Measurements from ENCODE around the gene RSPH4A. TPM values are rescaled to one million over a fixed set of nuclear protein-coding genes. Genes with fewer than 3 reads are reported as not detected.

Gene RSPH4A
- total and polyA plus RNA-seq, 2 donors (not counting 3 experiments of a cell fraction or from before 2014, with no cell fraction given): 0.06 to 0.15 TPM

GRCh38 chr6:116667623-116668022, 51.3 kb downstream of the RSPH4A start:
- H3K36me3 ChIP-seq (ENCODE audit: control insufficient read depth in 2 of 2, extremely low read depth in 1 of 2, insufficient read depth in 2 of 2, low read length in 2 of 2): no peaks in the 10 kb centered on the region
- H3K4me2 ChIP-seq (ENCODE audit: insufficient read depth, low read length): peak overlapping the region; percentile 92
- H3K9ac ChIP-seq (replicated peaks; ENCODE audit: extremely low read depth, insufficient read depth, low read length): peak overlapping the region; percentile 88
- ChIA-PET CTCF (interaction anchor here (1.3 to 3.4 kb wide), 2 partner anchors 19 to 23 kb away, joined by 3 to 18 read pairs; no protein-coding TSS in a partner anchor), POLR2A (interaction anchor here (1.2 kb wide), 1 partner anchor 14 kb away, joined by 3 read pairs; the partner anchor contains the start of gene KPNA5)
- H3K4me3 ChIP-seq (replicated peaks in 1 of 3; ENCODE audit: insufficient read depth in 1 of 3, low read depth in 1 of 3, low read length in 3 of 3): peak overlapping the region; percentile 56 to 92 (median 84)
- BruUV-seq (replicated peaks): no TSS peak
- H3K9me1 ChIP-seq (replicated peaks; ENCODE audit: control insufficient read depth, extremely low read depth, insufficient read depth, low read length): no peaks in the 10 kb centered on the region
- DNase-seq (ENCODE audit: low read depth, low spot score): no peak
- no peaks in the 10 kb centered on the region for H3K9me3 ChIP-seq (replicated peaks; ENCODE audit: control insufficient read depth, insufficient read depth, low read length)
- H2AFZ ChIP-seq (ENCODE audit: low read depth, low read length): no peak overlapping the region
- peaks cover 0 to 1% of the 10 kb centered on the region in 2 experiments for H3K27me3 ChIP-seq (ENCODE audit: control insufficient read depth in 2 of 2, insufficient read depth in 2 of 2, low read length in 2 of 2)
- TF ChIP-seq POLR2A (IDR thresholded peaks at IDR 0.05; ENCODE audit: low read depth, low read length): no peak
- TF ChIP-seq MYC (IDR thresholded peaks at IDR 0.05; ENCODE audit: low read depth, low read length): no peak
- TF ChIP-seq CTCF (IDR thresholded peaks at IDR 0.05; ENCODE audit: extremely low read depth in 1 of 2, insufficient read depth in 1 of 2, low read depth in 1 of 2, low read length in 2 of 2): no peak
- no peak for TF ChIP-seq POLR2AphosphoS5 (IDR thresholded peaks at IDR 0.05; ENCODE audit: insufficient read depth, low read depth, low read length)
- TF ChIP-seq JUN (IDR thresholded peaks at IDR 0.05; ENCODE audit: borderline replicate concordance, insufficient read depth, insufficient read length, low read depth): no peak
- TF ChIP-seq GATA2 (IDR thresholded peaks at IDR 0.05; ENCODE audit: insufficient read depth, insufficient read length, low read depth, low read length): no peak
- no peak for TF ChIP-seq MAX (IDR thresholded peaks at IDR 0.05; ENCODE audit: insufficient read depth, insufficient read length)
- no peak for TF ChIP-seq FOS (IDR thresholded peaks at IDR 0.05; ENCODE audit: borderline replicate concordance, insufficient read depth, low read length)
- no peak for TF ChIP-seq EZH2 (IDR thresholded peaks at IDR 0.05; ENCODE audit: borderline replicate concordance, low read depth, low read length, severe bottlenecking)
- H3K27ac ChIP-seq (ENCODE audit: insufficient read depth, low read depth, low read length): peak overlapping the region; percentile 64
- H3K79me2 ChIP-seq (ENCODE audit: control insufficient read depth, insufficient read depth, low read length): peaks cover 48% of the 10 kb centered on the region
- H3K4me1 ChIP-seq (ENCODE audit: control insufficient read depth, extremely low read depth, insufficient read depth, low read length): peaks cover 17% of the 10 kb centered on the region
- intact Hi-C loops (cut with micrococcal nuclease) (loop anchor here (1.0 kb wide), 4 partner anchors 14 to 98 kb away; partner anchors contain the start of genes FAM162B, KPNA5 and RWDD1), dilution Hi-C loops (cut with MboI; ENCODE audit: extremely low pct_ligation_motif_present, low sequenced_read_pairs) (no loop called here)
- FAIRE-seq: no peak
- H4K20me1 ChIP-seq (replicated peaks; ENCODE audit: control insufficient read depth, extremely low read depth, insufficient read depth, low read length): no peaks in the 10 kb centered on the region
